ENCODE measurements around the gene G6PC3.

The G6PC3 gene

DNA sequence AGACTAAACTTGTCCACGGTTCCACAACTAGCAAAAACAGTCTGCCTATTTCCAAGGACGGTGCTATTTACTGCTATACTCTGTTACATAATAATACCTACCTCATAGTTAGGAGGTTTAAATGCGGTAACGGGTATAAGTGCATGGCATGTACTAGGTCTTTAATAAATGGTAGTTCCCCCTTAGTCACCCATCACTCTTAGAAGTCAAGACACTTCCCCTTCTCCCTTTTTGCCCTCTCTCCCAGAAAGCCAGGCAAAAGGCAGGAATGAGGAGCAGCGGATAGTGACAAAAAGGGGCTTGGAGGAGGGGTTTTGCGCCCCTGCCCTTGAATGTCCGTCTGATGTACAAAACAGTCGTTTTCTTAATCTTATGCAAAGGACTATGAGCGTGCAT, 3.0 kb upstream of the G6PC3 start:
- Mint-ChIP-seq H3K9me3 (no peaks in the 10 kb centered on the region), H3K36me3 (peaks cover 14% of the 10 kb centered on the region), H3K4me1 (peaks cover 61% of the 10 kb centered on the region), H3K27me3 (no peaks in the 10 kb centered on the region), H3K27ac (peak overlapping the region; percentile 94), H3K4me3 (peak overlapping the region; percentile 88)
- DNase-seq: no peak
- CTCF ChIA-PET: interaction anchor here (1.4 kb wide), 1 partner anchor 143 kb away, joined by 3 read pairs; no protein-coding TSS in a partner anchor

DNA sequence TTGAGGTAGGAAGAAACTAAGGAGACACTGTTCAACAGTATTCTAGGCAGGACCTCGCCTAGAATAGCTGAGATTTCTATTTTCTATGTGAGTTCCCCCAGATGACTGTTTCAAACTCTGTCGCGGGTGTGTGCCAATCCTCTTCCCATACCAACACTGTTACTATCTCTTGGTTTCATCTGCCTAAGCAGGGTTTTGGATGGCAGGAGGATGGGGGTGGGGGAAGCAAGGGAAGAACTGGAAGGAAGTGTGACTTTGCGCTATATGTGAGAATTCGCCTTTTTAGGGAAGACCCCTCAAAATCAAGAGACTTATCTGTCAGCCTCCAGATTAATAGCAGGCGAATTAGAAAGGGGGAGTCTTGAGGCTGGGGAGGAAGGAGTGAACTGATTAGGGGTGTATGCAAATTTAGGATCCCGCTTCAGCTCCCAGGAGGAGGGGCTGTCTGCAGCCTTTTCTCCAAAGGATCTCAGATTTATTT, 521 bp upstream of the G6PC3 start:
- peak overlapping the region; percentile 88 for H3K4me3 Mint-ChIP-seq
- CTCF ChIA-PET: interaction anchor here (0.9 to 1.2 kb wide), 2 partner anchors 14 kb away, joined by 4 to 5 read pairs; no protein-coding TSS in a partner anchor
- peaks cover 7% of the 10 kb centered on the region for H3K36me3 Mint-ChIP-seq
- peaks cover 51% of the 10 kb centered on the region for H3K4me1 Mint-ChIP-seq
- peak overlapping the region; percentile 90 for H3K27ac Mint-ChIP-seq
- H3K9me3 Mint-ChIP-seq: no peaks in the 10 kb centered on the region
- DNase-seq: no peak
- no peaks in the 10 kb centered on the region for H3K27me3 Mint-ChIP-seq

- Mint-ChIP-seq H3K36me3 (peaks cover 5% of the 10 kb centered on the region), H3K27me3 (no peaks in the 10 kb centered on the region), H3K4me3 (peak overlapping the region; percentile 88), H3K27ac (peak overlapping the region; percentile 90), H3K4me1 (peaks cover 44% of the 10 kb centered on the region), H3K9me3 (no peaks in the 10 kb centered on the region)
- CTCF ChIA-PET: interaction anchor here (1.0 to 1.2 kb wide), 2 partner anchors 11 to 13 kb away, joined by 3 to 5 read pairs; no protein-coding TSS in a partner anchor
- no peak for DNase-seq
These were observed 624 bp downstream of the G6PC3 start for GRCh38 chr17:44071198-44071520.

GRCh38 chr17:44071772-44072171, 1.2 kb downstream of the G6PC3 start:
- no peaks in the 10 kb centered on the region for H3K9me3 Mint-ChIP-seq
- H3K27me3 Mint-ChIP-seq: no peaks in the 10 kb centered on the region
- H3K4me1 Mint-ChIP-seq: peaks cover 40% of the 10 kb centered on the region
- CTCF ChIA-PET: interaction anchor here (1.0 kb wide), 1 partner anchor 11 kb away, joined by 3 read pairs; no protein-coding TSS in a partner anchor
- peaks cover 9% of the 10 kb centered on the region for H3K36me3 Mint-ChIP-seq
- peak overlapping the region; percentile 88 for H3K4me3 Mint-ChIP-seq
- no peak for DNase-seq
- H3K27ac Mint-ChIP-seq: peak overlapping the region; percentile 1

DNA sequence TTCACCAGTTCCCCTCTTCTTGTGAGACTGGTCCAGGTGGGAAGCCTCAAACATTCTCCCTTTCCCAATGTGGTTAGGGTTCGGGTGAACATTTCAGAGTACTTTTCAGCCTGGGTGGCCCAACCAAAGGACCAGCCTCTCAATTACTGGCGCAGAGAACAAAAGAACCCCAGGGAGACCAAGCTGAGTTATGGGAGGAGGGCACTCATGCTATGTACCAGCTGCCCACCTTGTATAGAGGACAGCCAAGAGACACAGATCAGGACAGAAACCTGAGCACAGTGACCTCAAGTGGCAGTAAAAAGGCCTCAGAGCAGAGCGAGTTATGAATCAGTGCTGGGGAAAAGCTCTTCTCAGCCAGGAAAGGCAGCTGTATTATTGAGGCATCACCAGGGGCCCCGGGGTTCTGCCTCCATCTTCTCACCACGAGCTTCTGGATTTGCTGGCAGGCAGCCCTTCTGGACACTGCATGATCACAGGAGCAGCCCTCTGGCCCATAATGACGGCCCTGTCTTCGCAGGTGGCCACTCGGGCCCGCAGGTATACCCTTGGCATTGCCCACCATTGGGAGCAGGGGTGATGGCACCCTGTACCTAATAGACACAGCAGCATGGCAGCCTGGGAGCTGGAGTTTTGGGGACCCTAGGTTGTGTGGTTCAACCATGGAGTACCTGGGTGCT, 3.8 kb downstream of the G6PC3 start:
- peaks cover 14% of the 10 kb centered on the region for H3K36me3 Mint-ChIP-seq
- no peak overlapping the region for H3K27ac Mint-ChIP-seq
- no peaks in the 10 kb centered on the region for H3K27me3 Mint-ChIP-seq
- H3K4me1 Mint-ChIP-seq: peaks cover 27% of the 10 kb centered on the region
- no peak for DNase-seq
- CTCF ChIA-PET: interaction anchor here (0.6 to 1.5 kb wide), 2 partner anchors 10 to 64 kb away, joined by 4 to 5 read pairs; no protein-coding TSS in a partner anchor
- H3K4me3 Mint-ChIP-seq: no peak overlapping the region
- H3K9me3 Mint-ChIP-seq: no peaks in the 10 kb centered on the region

- no peak overlapping the region for H3K27ac Mint-ChIP-seq
- H3K36me3 Mint-ChIP-seq: peaks cover 16% of the 10 kb centered on the region
- H3K27me3 Mint-ChIP-seq: no peaks in the 10 kb centered on the region
- H3K4me1 Mint-ChIP-seq: peaks cover 26% of the 10 kb centered on the region
- no peak overlapping the region for H3K4me3 Mint-ChIP-seq
- no peaks in the 10 kb centered on the region for H3K9me3 Mint-ChIP-seq
- CTCF ChIA-PET: interaction anchor here (0.6 to 1.5 kb wide), 2 partner anchors 9 to 64 kb away, joined by 4 to 5 read pairs; no protein-coding TSS in a partner anchor
- DNase-seq: no peak
These were observed 4.4 kb downstream of the G6PC3 start for GRCh38 chr17:44074911-44075285.

- Mint-ChIP-seq H3K9me3 (no peaks in the 10 kb centered on the region), H3K27ac (no peak overlapping the region), H3K27me3 (no peaks in the 10 kb centered on the region), H3K36me3 (peaks cover 17% of the 10 kb centered on the region), H3K4me3 (no peak overlapping the region), H3K4me1 (peaks cover 17% of the 10 kb centered on the region)
- no peak for DNase-seq
- CTCF ChIA-PET: interaction anchor here (1.5 kb wide), 1 partner anchor 8 kb away, joined by 5 read pairs; no protein-coding TSS in a partner anchor
These were observed 5.2 kb downstream of the G6PC3 start for GRCh38 chr17:44075598-44076293.

DNA sequence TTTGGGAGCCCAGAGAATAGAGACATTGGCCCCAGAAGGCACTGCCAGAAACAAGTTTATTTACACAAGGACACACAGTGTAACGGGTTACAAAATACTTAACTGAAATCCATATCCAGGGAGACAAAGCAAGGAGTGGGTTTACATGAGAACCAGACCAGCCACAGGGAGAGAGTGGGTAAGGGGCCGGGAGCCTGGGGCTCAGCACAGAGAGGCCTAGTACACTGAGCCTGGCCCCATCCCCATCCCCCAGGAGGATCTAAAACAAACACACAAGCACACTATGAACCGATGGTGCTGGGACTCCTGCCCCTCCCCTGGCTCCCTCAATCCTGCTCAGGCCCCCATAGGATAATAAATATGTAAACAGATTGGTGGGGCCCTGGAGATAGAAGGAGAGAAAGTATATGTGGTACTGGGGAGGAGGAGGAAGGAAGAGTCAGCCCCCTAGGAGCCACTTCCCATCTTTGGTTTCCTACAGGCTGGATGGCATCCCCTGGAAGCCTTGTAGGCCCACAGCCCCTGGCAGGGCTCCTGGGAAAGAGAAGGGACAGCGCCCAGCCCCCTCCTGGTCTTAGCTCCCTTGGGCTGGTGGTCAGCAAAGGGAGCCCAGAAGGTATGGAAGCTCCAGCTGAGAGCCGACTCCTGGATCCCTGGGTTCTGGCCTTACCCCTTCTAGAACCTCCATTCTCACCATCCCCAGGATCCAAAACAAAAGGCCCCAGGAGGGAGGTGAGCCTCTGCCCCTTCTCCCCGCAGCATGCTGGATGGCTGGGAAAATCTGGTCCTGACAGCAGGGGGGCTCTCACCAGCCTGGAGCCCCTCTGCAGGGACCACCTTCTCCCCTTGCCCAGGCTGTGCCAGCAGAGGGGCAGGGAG, 6.4 kb downstream of the G6PC3 start:
- H3K4me3 Mint-ChIP-seq: no peak overlapping the region
- H3K9me3 Mint-ChIP-seq: no peaks in the 10 kb centered on the region
- no peaks in the 10 kb centered on the region for H3K27me3 Mint-ChIP-seq
- DNase-seq: no peak
- peaks cover 17% of the 10 kb centered on the region for H3K36me3 Mint-ChIP-seq
- CTCF ChIA-PET: no interaction called here
- H3K4me1 Mint-ChIP-seq: peaks cover 5% of the 10 kb centered on the region
- H3K27ac Mint-ChIP-seq: peak overlapping the region; percentile 6

DNA sequence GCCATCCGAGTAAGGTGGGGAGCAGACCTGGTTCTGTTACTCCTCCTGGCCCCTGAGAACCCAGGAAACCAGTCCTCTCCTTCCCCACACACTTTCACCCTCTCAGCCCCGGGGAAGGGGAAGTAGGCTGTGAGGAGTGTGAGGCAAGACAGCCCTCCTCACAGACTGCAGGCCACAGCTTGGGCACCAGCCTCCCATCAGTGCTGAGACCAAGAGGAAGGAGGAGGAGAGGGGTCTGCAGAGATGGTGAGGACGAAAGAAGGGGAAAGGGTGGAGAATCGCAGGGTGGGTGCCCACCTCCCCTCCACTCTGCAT, 7.0 kb downstream of the G6PC3 start:
- no peaks in the 10 kb centered on the region for H3K9me3 Mint-ChIP-seq
- H3K36me3 Mint-ChIP-seq: peaks cover 22% of the 10 kb centered on the region
- no peak overlapping the region for H3K27ac Mint-ChIP-seq
- H3K27me3 Mint-ChIP-seq: no peaks in the 10 kb centered on the region
- H3K4me3 Mint-ChIP-seq: no peak overlapping the region
- DNase-seq: no peak
- CTCF ChIA-PET: no interaction called here
- H3K4me1 Mint-ChIP-seq: peaks cover 3% of the 10 kb centered on the region

GRCh38 chr17:44078412-44078811, 7.9 kb downstream of the G6PC3 start:
- no peaks in the 10 kb centered on the region for H3K4me1 Mint-ChIP-seq

GRCh38 chr17:44079877-44080821, 9.6 kb downstream of the G6PC3 start:
- H3K4me3 Mint-ChIP-seq: no peak overlapping the region
- H3K27ac Mint-ChIP-seq: no peak overlapping the region
- H3K9me3 Mint-ChIP-seq: no peaks in the 10 kb centered on the region
- peaks cover 29% of the 10 kb centered on the region for H3K36me3 Mint-ChIP-seq
- no peaks in the 10 kb centered on the region for H3K27me3 Mint-ChIP-seq
- no peaks in the 10 kb centered on the region for H3K4me1 Mint-ChIP-seq
- CTCF ChIA-PET: interaction anchor here (1.0 kb wide), 1 partner anchor 88 kb away, joined by 3 read pairs; no protein-coding TSS in a partner anchor
- no peak for DNase-seq

More at GRCh38 chr17:44078412-44078811, 7.9 kb downstream of the G6PC3 start:
- H3K27me3 Mint-ChIP-seq: no peaks in the 10 kb centered on the region
- H3K36me3 Mint-ChIP-seq: peaks cover 26% of the 10 kb centered on the region
- no peak for DNase-seq
- CTCF ChIA-PET: interaction anchor here (1.0 kb wide), 1 partner anchor 90 kb away, joined by 3 read pairs; no protein-coding TSS in a partner anchor
- no peak overlapping the region for H3K27ac Mint-ChIP-seq
- no peaks in the 10 kb centered on the region for H3K9me3 Mint-ChIP-seq
- no peak overlapping the region for H3K4me3 Mint-ChIP-seq

GRCh38 chr17:44081681-44082080, 11.1 kb downstream of the G6PC3 start:
- no peak for DNase-seq
- Mint-ChIP-seq H3K4me3 (no peak overlapping the region), H3K27ac (no peak overlapping the region), H3K4me1 (peaks cover 2% of the 10 kb centered on the region), H3K36me3 (peaks cover 24% of the 10 kb centered on the region), H3K27me3 (no peaks in the 10 kb centered on the region), H3K9me3 (no peaks in the 10 kb centered on the region)
- CTCF ChIA-PET: interaction anchor here (1.4 to 3.9 kb wide), 2 partner anchors 35 to 137 kb away, joined by 3 to 16 read pairs; no protein-coding TSS in a partner anchor

All from activated naive CD4-positive, alpha-beta T cell treated with anti-CD3 and anti-CD28 coated beads, Interleukin-2, amount 10 ng/mL, durations not matched to agents 7 days and 5 days (primary cell).